CD14-positive monocyte (primary cell): ENCODE results near the gene FOLR1. TPM values are rescaled to one million over a fixed set of nuclear protein-coding genes. Genes with fewer than 3 reads are reported as not detected.
A peak's percentile ranks its signal among the peaks of the same experiment; 100 is the strongest.

Experiments used
- DNase-seq, 3 donors: peaks; one replicate each; pipeline ENCODE4 v3.0.0-alpha.2; 2011 to 2022
- H2AFZ ChIP-seq: 2 replicates; pipeline ENCODE4 v1.6.0; 2012; ENCODE audit warnings: mild to moderate bottlenecking, low read depth, low read length, inconsistent platforms; ENCODE audit not compliant: insufficient read depth, poor library complexity, severe bottlenecking
- H3K27ac ChIP-seq, 2 donors: 1 replicate in 1 of 2; 2 replicates in 1 of 2; pipeline ENCODE4 v1.5.1; 2012 to 2013; ENCODE audit warnings: low read length in 2 of 2, control low read depth in 1 of 2, inconsistent platforms in 1 of 2, low read depth in 1 of 2, mild to moderate bottlenecking in 1 of 2
- H3K27me3 ChIP-seq, 2 donors: one replicate each; pipeline versions ENCODE4 v1.6.0 to v1.6.1; 2011 to 2013; ENCODE audit warnings: low read length in 2 of 2; ENCODE audit not compliant: control insufficient read depth in 2 of 2, insufficient read depth in 2 of 2
- H3K36me3 ChIP-seq, 2 donors: replicated peaks in 1 of 2; 1 replicate in 1 of 2; 2 replicates in 1 of 2; pipeline versions ENCODE4 v1.5.1 to v1.6.1; 2012 to 2013; ENCODE audit warnings: low read length in 2 of 2, control low read depth in 1 of 2, inconsistent platforms in 1 of 2, mild to moderate bottlenecking in 1 of 2; ENCODE audit not compliant: insufficient read depth in 2 of 2, control insufficient read depth in 1 of 2
- H3K4me1 ChIP-seq, 2 donors: 1 replicate in 1 of 2; 2 replicates in 1 of 2; pipeline versions ENCODE4 v1.5.1 to v1.6.1; 2012 to 2013; ENCODE audit warnings: low read length in 2 of 2, control low read depth in 1 of 2, inconsistent platforms in 1 of 2, mild to moderate bottlenecking in 1 of 2, moderate library complexity in 1 of 2; ENCODE audit not compliant: insufficient read depth in 2 of 2, control insufficient read depth in 1 of 2
- H3K4me2 ChIP-seq: replicated peaks from 2 replicates; pipeline ENCODE3; 2012; ENCODE audit warnings: low read length, moderate library complexity, mild to moderate bottlenecking; ENCODE audit not compliant: poor library complexity, severe bottlenecking; ENCODE audit errors: extremely low read depth
- H3K4me3 ChIP-seq, 3 experiments: fragments of 200-600 bp in 1 of 3; sonication (generic) in 1 of 3; replicated peaks in 1 of 3; 1 replicate in 2 of 3; 2 replicates in 1 of 3; pipeline ENCODE4 v1.5.1; 2011 to 2013; ENCODE audit warnings: low read length in 3 of 3, mild to moderate bottlenecking in 3 of 3, control low read depth in 2 of 3, low read depth in 2 of 3, inconsistent platforms in 1 of 3, moderate library complexity in 1 of 3
- H3K79me2 ChIP-seq: 2 replicates; pipeline ENCODE4 v1.6.0; 2012; ENCODE audit warnings: mild to moderate bottlenecking, control low read depth, inconsistent platforms, low read length, moderate library complexity; ENCODE audit not compliant: insufficient read depth
- H3K9ac ChIP-seq: 2 replicates; pipeline ENCODE4 v1.6.0; 2017; ENCODE audit warnings: low read length, mild to moderate bottlenecking; ENCODE audit not compliant: insufficient read depth, poor library complexity, severe bottlenecking
- H3K9me3 ChIP-seq, 2 donors: replicated peaks in 1 of 2; 1 replicate in 1 of 2; 2 replicates in 1 of 2; pipeline versions ENCODE4 v1.5.1 to v1.6.1; 2012 to 2013; ENCODE audit warnings: low read length in 2 of 2, control low read depth in 1 of 2; ENCODE audit not compliant: control insufficient read depth in 1 of 2, insufficient read depth in 1 of 2
- H4K20me1 ChIP-seq: 2 replicates; pipeline ENCODE4 v1.6.0; 2012; ENCODE audit warnings: mild to moderate bottlenecking, low read length, control low read depth, moderate library complexity; ENCODE audit not compliant: insufficient read depth
- H3K27ac Mint-ChIP-seq, 7 donors: one replicate each; pipeline ENCODE4 v1.8.0; 2020; ENCODE audit warnings: mild to moderate bottlenecking in 7 of 7, mixed read lengths in 7 of 7, moderate library complexity in 6 of 7, inconsistent platforms in 2 of 7
- H3K27me3 Mint-ChIP-seq, 3 donors: one replicate each; pipeline ENCODE4 v1.8.0; 2021 to 2022; ENCODE audit warnings: low read depth in 3 of 3, mild to moderate bottlenecking in 3 of 3, mixed read lengths in 3 of 3, moderate library complexity in 3 of 3, inconsistent platforms in 1 of 3
- H3K36me3 Mint-ChIP-seq, 2 donors: one replicate each; pipeline ENCODE4 v1.8.0; 2020; ENCODE audit warnings: mixed read lengths in 2 of 2, inconsistent platforms in 1 of 2, mild to moderate bottlenecking in 1 of 2
- H3K4me1 Mint-ChIP-seq: one replicate; pipeline ENCODE4 v1.8.0; 2020; ENCODE audit warnings: mild to moderate bottlenecking, mixed read lengths
- H3K4me3 Mint-ChIP-seq, 2 donors: one replicate each; pipeline ENCODE4 v1.8.0; 2020; ENCODE audit warnings: mild to moderate bottlenecking in 2 of 2, mixed read lengths in 2 of 2, moderate library complexity in 1 of 2
- H3K9me3 Mint-ChIP-seq, 7 donors: one replicate each; pipeline ENCODE4 v1.8.0; 2020 to 2022; ENCODE audit warnings: mixed read lengths in 7 of 7, mild to moderate bottlenecking in 6 of 7, moderate library complexity in 6 of 7, inconsistent platforms in 2 of 7
- CTCF ChIP-seq: fragments of 200-600 bp; IDR thresholded peaks from one replicate; pipeline ENCODE4 v1.8.0; 2022; ENCODE audit warnings: antibody characterized with exemption, mild to moderate bottlenecking
- WGBS: methylation state at CpG from one replicate; pipeline ENCODE4 v1.1.5; 2013; ENCODE audit warnings: missing lambda C conversion rate; ENCODE audit not compliant: insufficient coverage; 5-methylcytosine and 5-hydroxymethylcytosine counted together
- intact Hi-C, 2 donors: fragments of 100-400 bp; cut with micrococcal nuclease; formaldehyde crosslinking; loops; one replicate each; pipeline versions ENCODE4 v1.15.0 to v1.15.1; 2023
- polyA plus RNA-seq, 3 donors: library from polyadenylated mRNA; depleted of rRNA in 1 of 3; unstranded in 2 of 3; stranded (reverse) in 1 of 3; fragments of 300-500 nt in 2 of 3; fragments of >200 nt in 1 of 3; fragmentation: Illumina TruSeq in 2 of 3; gene quantifications; 1 replicate in 2 of 3; 2 replicates in 1 of 3; pipeline ENCODE4 v1.2.3, GENCODE V29; 2012 to 2021

FOLR1 gene
- polyA plus RNA-seq, 3 donors = not detected

GRCh38 chr11:72218251-72218745 lies 26.4 kb downstream of the FOLR1 start:
- peaks cover 0 to 3% (median 2%) of the 10 kb centered on the region in 3 donors for H3K27me3 Mint-ChIP-seq
- peak overlapping the region in 1 of 2 donors; percentile 78 for H3K4me3 Mint-ChIP-seq
- Histone ChIP-seq H4K20me1 (no peaks in the 10 kb centered on the region), H3K4me2 (peak overlapping the region; percentile 60), H3K27ac (peak overlapping the region; percentile 76 to 87), H3K9ac (peak overlapping the region; percentile 23), H3K27me3 (no peaks in the 10 kb centered on the region), H3K9me3 (no peaks in the 10 kb centered on the region), H3K79me2 (no peaks in the 10 kb centered on the region), H3K4me1 (peaks cover 56 to 58% of the 10 kb centered on the region in 2 donors), H3K4me3 (peak overlapping the region in 1 of 3 experiments; percentile 56), H3K36me3 (no peaks in the 10 kb centered on the region), H2AFZ (peak overlapping the region; percentile 81)
- WGBS = 100% methylated on average over 1 of the region's 5 CpGs
- peak overlapping the region; percentile 85 to 98 (median 95) for H3K27ac Mint-ChIP-seq
- TF ChIP-seq CTCF = no peak
- H3K9me3 Mint-ChIP-seq = peaks cover 0 to 1% (median 0%) of the 10 kb centered on the region in 7 donors
- peaks cover 56% of the 10 kb centered on the region for H3K4me1 Mint-ChIP-seq
- no peaks in the 10 kb centered on the region for H3K36me3 Mint-ChIP-seq
- DNase-seq = no peak
- intact Hi-C loops = no loop called here

- Mint-ChIP-seq H3K27ac (peak overlapping the region; percentile 59 to 94 (median 82)), H3K9me3 (peaks cover 0 to 1% (median 0%) of the 10 kb centered on the region in 7 donors), H3K36me3 (no peaks in the 10 kb centered on the region), H3K4me1 (peaks cover 63% of the 10 kb centered on the region), H3K4me3 (peak overlapping the region in 1 of 2 donors; percentile 1), H3K27me3 (peaks cover 0 to 3% (median 2%) of the 10 kb centered on the region in 3 donors)
- TF ChIP-seq CTCF = no peak
- no peaks in the 10 kb centered on the region for H3K27me3 ChIP-seq
- peak overlapping the region in 1 of 3 experiments; percentile 99 for H3K4me3 ChIP-seq
- no peaks in the 10 kb centered on the region for H3K36me3 ChIP-seq
- no peak overlapping the region for H3K4me2 ChIP-seq
- H4K20me1 ChIP-seq = peaks cover 7% of the 10 kb centered on the region
- DNase-seq = no peak
- intact Hi-C loops = loop anchor here (5.0 to 10.0 kb wide), 2 partner anchors 51 to 116 kb away; partner anchors contain the start of genes LAMTOR1 (in 1 of the 2) and TOMT (in 1 of the 2)
- peak overlapping the region; percentile 38 to 84 for H3K27ac ChIP-seq
- peaks cover 20% of the 10 kb centered on the region for H3K79me2 ChIP-seq
- H3K4me1 ChIP-seq = peaks cover 63 to 65% of the 10 kb centered on the region in 2 donors
- no peaks in the 10 kb centered on the region for H3K9me3 ChIP-seq
- no peak overlapping the region for H2AFZ ChIP-seq
- WGBS = 83% methylated on average over 5 of the region's 10 CpGs
- no peak overlapping the region for H3K9ac ChIP-seq
Observed at GRCh38 chr11:72220696-72221363, 28.9 kb downstream of the FOLR1 start.
